ENCODE measurements around the gene MAP3K20.

- TF ChIP-seq CTCF (IDR thresholded peaks at IDR 0.05), result no peak
- no peak for TF ChIP-seq NFIC (IDR thresholded peaks at IDR 0.05; ENCODE audit: borderline replicate concordance)
- TF ChIP-seq POLR2AphosphoS5 (IDR thresholded peaks at IDR 0.05; ENCODE audit: low read depth, low read length), result no peak
- TF ChIP-seq GATA2 (CRISPR knock-in tag; IDR thresholded peaks at IDR 0.05), result no peak
- TF ChIP-seq MAX (IDR thresholded peaks at IDR 0.05; ENCODE audit: low read depth), result no peak
- TF ChIP-seq EZH2phosphoT487 (IDR thresholded peaks at IDR 0.05; ENCODE audit: borderline replicate concordance, low read depth), result no peak
- TF ChIP-seq RAD21 (IDR thresholded peaks at IDR 0.05; ENCODE audit: low read length), result no peak
- no peak for TF ChIP-seq SMC3 (IDR thresholded peaks at IDR 0.05; ENCODE audit: low read depth, low read length)
- TF ChIP-seq USF1 (IDR thresholded peaks at IDR 0.05; ENCODE audit: borderline replicate concordance, low read depth), result no peak
- no peak for TF ChIP-seq JUND (IDR thresholded peaks at IDR 0.05)
- no peak for TF ChIP-seq FOXJ3 (CRISPR knock-in tag; IDR thresholded peaks at IDR 0.05)
- no peak for TF ChIP-seq USF2 (IDR thresholded peaks at IDR 0.05; ENCODE audit: borderline replicate concordance, low read depth, low read length)
- no peak for TF ChIP-seq TAF1 (IDR thresholded peaks at IDR 0.05; ENCODE audit: borderline replicate concordance, low read depth, low read length)
- TF ChIP-seq SIN3A (IDR thresholded peaks at IDR 0.05; ENCODE audit: borderline replicate concordance, low read depth, low read length), result no peak
These were observed 30.5 kb upstream of the MAP3K20 start for GRCh38 chr2:173045181-173045580.

Measured in SK-N-SH (cell line).